Measurements from ENCODE around the gene CBX7.

CBX7 gene

GRCh38 chr22:39108487-39108886 is 44.0 kb downstream of the CBX7 start:
- no peak for DNase-seq
- intact Hi-C loops (cut with DNase I), result no loop called here

DNA sequence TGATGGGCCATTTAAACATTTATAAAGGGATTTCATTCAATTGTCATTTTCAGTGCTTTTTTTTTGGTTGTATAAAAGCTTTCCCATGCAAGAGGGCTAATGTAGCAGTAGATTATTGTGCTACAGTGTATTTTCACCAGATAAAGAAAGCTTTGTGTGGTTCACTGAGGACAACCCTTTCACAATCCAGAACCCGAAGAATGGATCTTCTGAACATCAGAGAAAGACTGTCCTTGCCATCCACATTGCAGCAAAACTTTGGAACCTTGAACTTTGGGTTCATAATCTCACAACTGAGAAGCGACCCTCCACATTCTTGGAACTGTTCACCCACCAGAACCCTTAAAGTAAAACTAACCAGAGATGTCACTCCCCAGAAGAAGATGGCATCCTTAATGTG is 46.2 kb downstream of the CBX7 start:
- intact Hi-C loops (cut with DNase I), result no loop called here
- DNase-seq, result no peak

DNA sequence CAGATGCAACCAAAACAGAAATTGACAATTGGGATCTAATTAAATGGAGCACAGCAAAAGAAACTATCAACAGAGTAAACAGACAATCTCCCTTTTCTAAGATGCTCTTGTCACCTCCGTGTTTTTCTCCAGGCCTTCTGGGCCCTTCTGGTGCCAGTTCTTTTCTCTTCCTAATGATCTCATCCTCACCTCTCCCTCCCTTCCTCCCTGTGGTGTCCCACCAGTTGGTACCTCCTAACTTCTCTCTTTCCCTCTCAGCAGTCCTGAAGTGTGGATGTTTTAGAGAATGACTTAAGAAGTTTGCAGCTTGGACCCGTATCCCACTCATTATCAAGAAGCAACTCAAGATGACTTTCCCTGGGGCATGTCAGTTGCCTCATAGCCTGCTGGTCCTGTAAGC is 49.0 kb downstream of the CBX7 start:
- intact Hi-C loops (cut with DNase I), result no loop called here
- DNase-seq, result no peak

DNA sequence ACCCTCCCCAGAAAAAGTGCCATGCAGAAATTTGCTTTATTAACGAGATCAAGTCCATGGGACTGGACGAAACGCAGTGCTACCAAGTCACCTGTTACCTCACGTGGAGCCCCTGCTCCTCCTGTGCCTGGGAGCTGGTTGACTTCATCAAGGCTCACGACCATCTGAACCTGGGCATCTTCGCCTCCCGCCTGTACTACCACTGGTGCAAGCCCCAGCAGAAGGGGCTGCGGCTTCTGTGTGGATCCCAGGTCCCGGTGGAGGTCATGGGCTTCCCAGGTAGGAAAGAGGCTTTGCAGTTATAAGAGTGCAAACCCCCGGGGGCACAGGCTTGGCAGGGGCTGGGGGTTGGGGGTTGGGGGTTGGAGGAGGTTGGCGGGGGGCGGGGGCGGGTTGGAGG is 51.3 kb downstream of the CBX7 start:
- intact Hi-C loops (cut with DNase I), result no loop called here
- no peak for DNase-seq

DNA sequence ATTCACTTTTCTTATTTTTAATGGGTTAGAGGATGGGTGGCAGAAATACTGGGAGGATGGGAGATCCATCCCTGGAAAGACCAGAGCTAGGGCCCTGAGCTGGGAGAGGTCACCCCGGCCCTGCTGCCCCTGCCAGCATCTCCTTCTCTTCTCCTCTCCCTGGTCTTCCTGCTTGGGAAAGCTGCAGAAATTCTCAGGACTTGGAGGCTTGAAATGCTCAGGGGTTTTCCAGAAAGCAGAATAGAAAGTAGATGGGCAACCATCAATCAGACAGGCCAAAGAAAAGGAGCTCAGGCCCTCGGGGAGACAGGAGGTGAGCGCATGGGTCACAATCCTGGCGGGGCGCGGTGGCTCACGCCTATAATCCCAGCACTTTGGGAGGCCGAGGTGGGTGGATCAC is 53.9 kb downstream of the CBX7 start:
- no peak for DNase-seq
- intact Hi-C loops (cut with DNase I), result no loop called here

- intact Hi-C loops (cut with DNase I), result no loop called here
- no peak for DNase-seq
These were observed 54.5 kb downstream of the CBX7 start for GRCh38 chr22:39098026-39098425.

DNA sequence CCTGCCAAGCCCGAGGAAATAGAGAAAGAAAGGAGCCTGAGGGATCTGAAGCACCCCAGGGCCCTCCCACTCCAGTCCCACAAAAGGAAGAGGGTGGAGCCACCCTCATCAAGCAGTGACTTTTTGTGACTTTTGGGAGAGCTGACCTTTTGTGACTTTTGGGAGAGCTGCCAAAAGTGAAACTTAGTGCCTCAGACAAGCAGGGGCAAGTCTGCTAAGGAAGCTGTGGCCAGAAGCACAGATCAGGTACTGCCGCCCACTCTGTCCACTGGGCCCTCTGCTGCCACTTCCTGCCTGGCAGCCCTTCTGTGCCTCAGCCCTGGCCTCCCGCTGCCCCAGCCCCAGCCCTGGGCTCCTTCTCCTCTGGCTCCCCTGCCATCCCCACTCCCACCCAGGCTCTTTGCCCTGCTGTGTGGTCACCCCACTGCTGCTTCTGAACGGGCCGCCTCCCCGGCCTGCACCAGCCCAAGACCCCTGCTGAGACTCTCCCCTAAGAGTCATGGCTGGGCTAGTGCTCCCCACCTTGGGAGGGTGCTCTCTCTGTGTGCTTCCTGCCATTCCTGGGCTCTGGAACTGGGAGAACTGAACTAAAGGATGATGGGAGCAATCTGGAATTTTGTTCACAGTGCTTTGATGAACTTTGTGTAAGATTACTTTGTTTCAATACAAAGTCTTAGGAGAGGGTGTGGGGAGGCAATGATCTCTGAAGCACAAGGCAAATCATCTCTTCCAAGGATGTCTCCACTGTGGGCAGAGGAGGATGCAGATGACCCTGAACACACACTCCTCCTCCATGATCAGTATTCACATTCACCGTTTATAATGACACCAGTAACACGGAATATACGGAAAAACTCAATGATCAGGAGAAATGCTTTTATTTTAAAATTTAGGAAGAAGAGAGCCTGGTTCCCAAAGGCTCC is 55.1 kb downstream of the CBX7 start, which contains the start of gene APOBEC3H:
Gene APOBEC3H, plus strand, starts transcription at position 147 of the 923 bp plus-strand sequence. CDS start 3,035 bp downstream, outside the sequence.
- DNase-seq, result peak in 2 of 42 donors; percentile 9 to 44

DNA sequence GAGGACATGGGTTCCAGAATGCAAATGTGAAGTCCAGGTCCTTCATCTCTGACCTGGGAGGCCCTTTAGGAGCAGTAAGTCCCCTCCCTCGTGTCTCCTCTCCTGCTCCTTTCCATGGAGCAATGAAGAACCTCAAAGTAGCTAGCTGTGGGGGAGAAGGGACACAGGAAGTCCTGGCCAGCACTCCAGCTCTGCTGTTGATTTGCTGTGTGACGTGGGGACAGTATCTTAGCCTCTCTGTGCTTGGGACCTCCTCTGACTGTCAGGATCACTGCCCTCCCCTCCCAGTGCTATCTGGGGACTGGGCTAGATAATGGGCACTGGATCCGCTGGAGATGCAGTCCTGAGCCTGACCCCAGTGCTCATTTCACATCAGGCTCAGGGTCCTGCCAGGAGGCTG is 56.5 kb downstream of the CBX7 start:
- no peak for DNase-seq
- intact Hi-C loops (cut with DNase I), result no loop called here

More for the DNA sequence above, 55.1 kb downstream of the CBX7 start, which contains the start of gene APOBEC3H:
- intact Hi-C loops (cut with DNase I), result no loop called here

DNA sequence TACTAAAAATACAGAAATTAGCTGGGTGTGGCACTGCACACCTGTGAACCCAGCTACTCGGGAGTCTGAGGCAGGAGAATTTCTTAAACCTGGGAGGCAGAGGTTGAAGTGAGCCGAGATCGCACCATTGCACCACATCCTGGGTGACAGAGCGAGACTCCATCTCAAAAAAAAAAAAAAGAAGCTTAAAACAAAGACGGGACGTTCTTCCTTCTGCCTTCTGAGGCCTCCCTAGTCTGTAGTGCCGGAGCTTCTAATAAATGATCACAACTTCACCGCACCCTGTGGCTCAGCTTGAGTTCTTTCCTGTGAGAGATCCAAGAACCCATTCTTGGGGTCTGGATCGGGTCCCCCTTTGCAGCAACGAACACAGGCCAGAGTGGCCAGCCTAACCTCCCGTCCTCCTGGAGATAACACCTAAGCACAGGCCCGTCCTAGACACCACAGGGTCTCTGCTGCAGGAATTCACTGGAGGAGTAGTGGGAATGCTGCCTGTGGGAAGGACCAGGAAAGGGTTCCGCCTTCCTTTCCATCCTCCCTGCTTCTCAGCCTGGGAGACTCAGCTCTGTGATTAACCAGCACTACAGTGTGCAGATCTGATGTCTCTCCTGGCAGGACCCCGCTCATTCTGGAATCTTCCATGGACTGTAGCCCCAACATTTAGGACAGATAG is 57.6 kb downstream of the CBX7 start:
- no peak for DNase-seq
- intact Hi-C loops (cut with DNase I), result no loop called here

DNA sequence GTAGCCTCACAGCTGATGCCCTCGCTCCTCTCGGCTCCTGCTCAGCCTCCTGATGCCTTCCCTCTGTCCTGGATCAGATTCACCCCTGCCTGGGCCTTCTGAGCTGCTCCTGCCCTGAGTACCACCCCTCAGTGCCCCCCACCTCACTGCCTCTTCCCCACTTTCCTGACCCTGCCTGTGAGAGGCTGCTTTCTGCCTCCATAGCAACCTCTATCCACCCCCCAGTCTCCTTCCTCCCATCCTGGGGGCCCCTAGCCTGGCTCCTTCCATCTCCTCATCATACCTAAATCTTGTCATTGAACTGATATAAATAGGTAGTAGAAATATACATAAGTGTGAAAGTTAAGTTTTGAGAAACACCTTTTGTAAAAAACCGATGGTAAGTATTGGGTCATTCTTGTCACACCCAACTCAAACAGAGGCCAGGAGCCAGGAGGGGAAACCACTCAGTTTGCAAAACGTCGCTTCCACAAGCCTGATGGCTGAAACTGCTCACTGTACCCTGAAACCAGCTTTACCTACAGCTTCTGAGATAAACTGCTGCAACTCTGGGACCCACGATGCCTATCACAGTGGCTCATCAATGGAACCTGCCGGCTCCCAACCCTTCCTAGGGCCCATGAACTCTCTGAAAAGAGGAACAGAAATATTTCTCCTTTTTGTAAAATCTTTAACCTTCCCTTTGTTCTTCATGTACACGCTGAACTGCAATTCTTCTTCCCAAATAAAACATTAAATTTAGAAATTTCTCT is 60.2 kb downstream of the CBX7 start:
- intact Hi-C loops (cut with DNase I), result no loop called here
- no peak for DNase-seq

GRCh38 chr22:39091126-39092081 is 61.1 kb downstream of the CBX7 start:
- DNase-seq, result no peak
- intact Hi-C loops (cut with DNase I), result no loop called here

DNA sequence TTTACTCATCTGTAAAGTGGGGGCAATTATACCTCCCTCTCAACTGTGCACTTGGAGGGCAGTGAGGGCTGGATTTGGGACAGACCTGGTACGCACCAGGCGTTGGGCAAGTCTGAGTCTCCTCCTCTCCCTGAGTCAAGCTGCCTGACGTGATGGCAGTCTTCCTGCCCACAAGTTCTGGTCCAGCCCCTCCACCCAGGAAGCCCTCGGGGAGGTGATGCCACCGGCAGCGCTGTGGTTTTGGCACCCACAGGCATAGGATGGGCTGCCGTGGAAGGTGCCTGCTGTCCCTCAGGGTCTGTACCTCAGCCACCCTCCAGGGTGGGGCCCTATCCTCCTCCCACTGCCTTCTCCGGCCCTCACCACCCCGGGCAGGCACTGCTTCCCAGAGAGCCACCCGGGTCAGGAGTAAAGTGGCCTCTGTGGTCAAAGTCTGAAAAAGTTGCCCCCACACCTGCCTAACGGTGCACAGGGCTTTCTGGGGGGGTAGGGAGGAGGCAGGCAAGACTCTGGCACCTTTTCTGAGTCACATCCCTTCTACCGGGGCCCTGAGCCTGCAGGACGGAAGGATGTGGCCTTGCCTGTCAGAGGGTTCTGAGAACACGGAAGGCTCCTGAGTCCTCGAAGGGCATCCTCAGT is 61.9 kb downstream of the CBX7 start:
- intact Hi-C loops (cut with DNase I), result no loop called here
- no peak for DNase-seq

DNA sequence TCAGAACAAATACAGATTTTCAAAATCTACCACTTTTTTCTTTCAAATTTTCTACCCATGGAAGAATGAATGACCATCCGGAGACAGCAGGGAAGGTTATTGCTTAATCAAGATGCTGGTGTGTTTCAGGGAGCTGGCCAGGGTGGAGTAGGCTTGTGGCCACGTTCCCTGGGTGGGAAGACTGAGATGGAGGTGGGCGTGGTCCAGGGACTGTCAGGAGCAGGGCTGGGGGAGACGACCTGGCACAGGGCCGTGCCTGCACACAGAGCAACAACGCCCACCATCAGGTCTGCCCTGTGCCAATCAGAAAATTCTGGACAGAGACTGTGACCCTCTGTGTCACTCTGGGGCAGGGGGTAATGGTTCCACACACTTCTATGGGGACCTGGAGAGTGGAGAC is 62.6 kb downstream of the CBX7 start:
- intact Hi-C loops (cut with DNase I), result no loop called here
- no peak for DNase-seq

DNA sequence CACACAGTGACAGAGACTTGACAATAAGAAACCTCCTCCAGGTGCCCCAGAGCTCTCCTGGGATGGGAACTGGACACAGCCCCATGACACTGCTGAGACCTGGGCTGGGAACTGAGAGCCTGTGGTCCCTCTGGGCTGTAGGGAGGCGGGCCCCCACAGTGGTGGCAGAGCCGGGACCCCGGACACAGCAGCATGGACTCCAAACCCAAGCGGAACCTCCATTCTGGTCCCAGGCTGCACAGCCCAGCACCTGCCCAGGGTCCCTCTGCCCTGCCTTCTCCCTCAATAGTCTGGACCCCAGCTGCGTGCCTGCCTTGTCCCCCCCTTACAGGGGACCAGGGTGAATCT is 63.8 kb downstream of the CBX7 start:
- no peak for DNase-seq
- intact Hi-C loops (cut with DNase I), result no loop called here

GRCh38 chr22:39087881-39088684 is 64.4 kb downstream of the CBX7 start:
- peak in 4 of 42 donors; percentile 5 to 32 (median 21) for DNase-seq
- intact Hi-C loops (cut with DNase I), result no loop called here

DNA sequence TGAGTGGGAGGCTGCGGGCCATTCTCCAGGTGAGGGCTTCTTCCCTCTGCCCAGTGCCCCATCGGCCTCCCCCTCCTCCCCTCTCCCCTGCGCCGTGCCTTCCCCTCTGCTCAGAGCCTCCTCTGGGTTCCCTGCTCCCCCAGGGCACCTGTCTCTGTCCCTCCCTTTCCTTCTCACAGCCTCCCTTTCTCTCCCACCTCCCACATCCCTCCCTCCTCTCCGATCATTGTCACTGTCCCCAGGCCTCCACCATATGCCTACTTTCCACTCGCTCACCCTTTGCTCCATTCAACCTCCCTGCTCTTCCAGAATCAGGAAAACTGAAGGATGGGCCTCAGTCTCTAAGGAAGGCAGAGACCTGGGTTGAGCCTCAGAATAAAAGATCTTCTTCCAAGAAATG is 65.4 kb downstream of the CBX7 start:
- intact Hi-C loops (cut with DNase I), result no loop called here
- no peak for DNase-seq

- DNase-seq, result no peak
- intact Hi-C loops (cut with DNase I), result no loop called here
These were observed 67.8 kb downstream of the CBX7 start for GRCh38 chr22:39084666-39085065.
